ENCODE measurements around the gene C7orf33.

Gene C7orf33

GRCh38 chr7:148633761-148634160, 43.2 kb downstream of the C7orf33 start:
- H3K9me3 ChIP-seq (ENCODE audit: low read length), result no peaks in the 10 kb centered on the region
- TF ChIP-seq, protein P1, sequence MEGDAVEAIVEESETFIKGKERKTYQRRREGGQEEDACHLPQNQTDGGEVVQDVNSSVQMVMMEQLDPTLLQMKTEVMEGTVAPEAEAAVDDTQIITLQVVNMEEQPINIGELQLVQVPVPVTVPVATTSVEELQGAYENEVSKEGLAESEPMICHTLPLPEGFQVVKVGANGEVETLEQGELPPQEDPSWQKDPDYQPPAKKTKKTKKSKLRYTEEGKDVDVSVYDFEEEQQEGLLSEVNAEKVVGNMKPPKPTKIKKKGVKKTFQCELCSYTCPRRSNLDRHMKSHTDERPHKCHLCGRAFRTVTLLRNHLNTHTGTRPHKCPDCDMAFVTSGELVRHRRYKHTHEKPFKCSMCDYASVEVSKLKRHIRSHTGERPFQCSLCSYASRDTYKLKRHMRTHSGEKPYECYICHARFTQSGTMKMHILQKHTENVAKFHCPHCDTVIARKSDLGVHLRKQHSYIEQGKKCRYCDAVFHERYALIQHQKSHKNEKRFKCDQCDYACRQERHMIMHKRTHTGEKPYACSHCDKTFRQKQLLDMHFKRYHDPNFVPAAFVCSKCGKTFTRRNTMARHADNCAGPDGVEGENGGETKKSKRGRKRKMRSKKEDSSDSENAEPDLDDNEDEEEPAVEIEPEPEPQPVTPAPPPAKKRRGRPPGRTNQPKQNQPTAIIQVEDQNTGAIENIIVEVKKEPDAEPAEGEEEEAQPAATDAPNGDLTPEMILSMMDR (IDR thresholded peaks at IDR 0.05; ENCODE audit: low read length), result no peak
- no peak for TF ChIP-seq EZH2 (IDR thresholded peaks at IDR 0.05; ENCODE audit: borderline replicate concordance, low read length)
- H2AFZ ChIP-seq (ENCODE audit: low read length), result no peak overlapping the region
- no peaks in the 10 kb centered on the region for H3F3A ChIP-seq (ENCODE audit: insufficient read depth, low read length)
- no peak overlapping the region for H3K27ac ChIP-seq (ENCODE audit: low read depth, low read length, poor library complexity, severe bottlenecking)
- no peaks in the 10 kb centered on the region for H3K36me3 ChIP-seq (ENCODE audit: insufficient read depth, low read length)
- no peak overlapping the region for H3K4me2 ChIP-seq (ENCODE audit: low read length)
- no peaks in the 10 kb centered on the region for H3K27me3 ChIP-seq (ENCODE audit: insufficient read depth, low read length)
- no peak overlapping the region for H3K9ac ChIP-seq (ENCODE audit: low read length)
- H3K79me2 ChIP-seq (ENCODE audit: insufficient read depth, low read length), result no peaks in the 10 kb centered on the region
- no peak overlapping the region for H3K4me3 ChIP-seq (ENCODE audit: low read depth, low read length, poor library complexity, severe bottlenecking)
- H4K20me1 ChIP-seq (ENCODE audit: insufficient read depth, low read length), result no peaks in the 10 kb centered on the region
- H3K9me2 ChIP-seq (ENCODE audit: low read depth, low read length), result no peaks in the 10 kb centered on the region
- H3K4me1 ChIP-seq (ENCODE audit: insufficient read depth, low read length, severe bottlenecking), result no peaks in the 10 kb centered on the region

GRCh38 chr7:148637094-148637493, 46.5 kb downstream of the C7orf33 start:
- H2AFZ ChIP-seq (ENCODE audit: low read length), result no peak overlapping the region
- H3K9ac ChIP-seq (ENCODE audit: low read length), result no peak overlapping the region
- H3K9me2 ChIP-seq (ENCODE audit: low read depth, low read length), result no peaks in the 10 kb centered on the region
- no peak overlapping the region for H3K4me3 ChIP-seq (ENCODE audit: low read depth, low read length, poor library complexity, severe bottlenecking)
- TF ChIP-seq, protein P1 (IDR thresholded peaks at IDR 0.05; ENCODE audit: low read length), result no peak
- TF ChIP-seq EZH2 (IDR thresholded peaks at IDR 0.05; ENCODE audit: borderline replicate concordance, low read length), result no peak
- no peaks in the 10 kb centered on the region for H4K20me1 ChIP-seq (ENCODE audit: insufficient read depth, low read length)
- no peak overlapping the region for H3K27ac ChIP-seq (ENCODE audit: low read depth, low read length, poor library complexity, severe bottlenecking)
- H3F3A ChIP-seq (ENCODE audit: insufficient read depth, low read length), result no peaks in the 10 kb centered on the region
- H3K36me3 ChIP-seq (ENCODE audit: insufficient read depth, low read length), result no peaks in the 10 kb centered on the region
- H3K4me1 ChIP-seq (ENCODE audit: insufficient read depth, low read length, severe bottlenecking), result no peaks in the 10 kb centered on the region
- no peaks in the 10 kb centered on the region for H3K27me3 ChIP-seq (ENCODE audit: insufficient read depth, low read length)
- H3K4me2 ChIP-seq (ENCODE audit: low read length), result no peak overlapping the region
- H3K9me3 ChIP-seq (ENCODE audit: low read length), result no peaks in the 10 kb centered on the region
- no peaks in the 10 kb centered on the region for H3K79me2 ChIP-seq (ENCODE audit: insufficient read depth, low read length)

DNA sequence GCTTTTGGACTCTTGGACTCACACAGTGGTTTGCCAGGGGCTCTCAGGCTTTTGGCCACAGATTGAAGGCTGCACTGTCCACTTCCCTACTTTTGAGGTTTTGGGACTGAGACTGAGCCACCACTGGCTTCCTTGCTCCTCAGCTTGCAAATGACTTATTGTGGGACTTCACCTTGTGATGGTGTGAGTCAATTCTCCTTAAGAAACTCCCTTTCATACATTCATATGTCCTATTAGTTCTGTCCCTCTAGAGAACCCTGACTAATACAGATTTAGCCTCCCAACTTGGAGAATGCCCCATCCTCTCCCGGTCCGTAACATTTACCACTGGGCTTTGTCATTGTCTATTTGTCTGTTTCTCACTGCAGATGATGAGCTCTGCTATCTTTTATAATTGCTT, 55.3 kb downstream of the C7orf33 start:
- H2AFZ ChIP-seq (ENCODE audit: low read length), result no peak overlapping the region
- no peak overlapping the region for H3K4me3 ChIP-seq (ENCODE audit: low read depth, low read length, poor library complexity, severe bottlenecking)
- no peaks in the 10 kb centered on the region for H3K36me3 ChIP-seq (ENCODE audit: insufficient read depth, low read length)
- H4K20me1 ChIP-seq (ENCODE audit: insufficient read depth, low read length), result no peaks in the 10 kb centered on the region
- H3K79me2 ChIP-seq (ENCODE audit: insufficient read depth, low read length), result no peaks in the 10 kb centered on the region
- no peak for TF ChIP-seq EZH2 (IDR thresholded peaks at IDR 0.05; ENCODE audit: borderline replicate concordance, low read length)
- TF ChIP-seq, protein P1 (IDR thresholded peaks at IDR 0.05; ENCODE audit: low read length), result no peak
- no peaks in the 10 kb centered on the region for H3F3A ChIP-seq (ENCODE audit: insufficient read depth, low read length)
- H3K9me2 ChIP-seq (ENCODE audit: low read depth, low read length), result no peaks in the 10 kb centered on the region
- H3K4me2 ChIP-seq (ENCODE audit: low read length), result no peak overlapping the region
- no peaks in the 10 kb centered on the region for H3K4me1 ChIP-seq (ENCODE audit: insufficient read depth, low read length, severe bottlenecking)
- H3K9me3 ChIP-seq (ENCODE audit: low read length), result no peaks in the 10 kb centered on the region
- H3K27me3 ChIP-seq (ENCODE audit: insufficient read depth, low read length), result no peaks in the 10 kb centered on the region; the same call in 1 of the 2 replicates
- no peak overlapping the region for H3K27ac ChIP-seq (ENCODE audit: low read depth, low read length, poor library complexity, severe bottlenecking)
- H3K9ac ChIP-seq (ENCODE audit: low read length), result no peak overlapping the region
